G401.6 (cell line): Measurements from ENCODE around the gene KRTAP25-1.

Experiments used
- FAIRE-seq: peaks from 2 replicates; lab custom pipeline; 2012; peaks lifted over from hg19 to GRCh38; lab: Jason Lieb, UNC

Gene KRTAP25-1

GRCh38 chr21:30248844-30249243, 40.5 kb downstream of the KRTAP25-1 start:
- FAIRE-seq: no peak

GRCh38 chr21:30245061-30245460, 44.3 kb downstream of the KRTAP25-1 start:
- no peak for FAIRE-seq

- no peak for FAIRE-seq
Observed at GRCh38 chr21:30243691-30244090, 45.6 kb downstream of the KRTAP25-1 start.

GRCh38 chr21:30240661-30241060, 48.7 kb downstream of the KRTAP25-1 start:
- FAIRE-seq: no peak
